ENCODE measurements around the gene BEGAIN.

Gene BEGAIN

GRCh38 chr14:100587086-100587762, at the start of gene BEGAIN:
Gene BEGAIN, minus strand, starts transcription at chr14:100587417. Its CDS starts 127 bp downstream, at chr14:100587290.
- DNase-seq (ENCODE audit: low spot score) = no peak

GRCh38 chr14:100636559-100636958, 49.3 kb upstream of the BEGAIN start:
- DNase-seq (ENCODE audit: low spot score) = no peak

- DNase-seq (ENCODE audit: low spot score) = no peak
These were observed 46.8 kb upstream of the BEGAIN start for GRCh38 chr14:100634026-100634425.

GRCh38 chr14:100633406-100633805, 46.2 kb upstream of the BEGAIN start:
- DNase-seq (ENCODE audit: low spot score) = no peak

- DNase-seq (ENCODE audit: low spot score) = no peak
These were observed 42.5 kb upstream of the BEGAIN start for GRCh38 chr14:100629696-100630095.

- DNase-seq (ENCODE audit: low spot score) = no peak
These were observed 41.9 kb upstream of the BEGAIN start for GRCh38 chr14:100629098-100629497.

GRCh38 chr14:100628225-100628624, 41.0 kb upstream of the BEGAIN start:
- DNase-seq (ENCODE audit: low spot score) = no peak

GRCh38 chr14:100626614-100627013, 39.4 kb upstream of the BEGAIN start:
- DNase-seq (ENCODE audit: low spot score) = no peak

- DNase-seq (ENCODE audit: low spot score) = no peak
These were observed 36.7 kb upstream of the BEGAIN start for GRCh38 chr14:100623961-100624360.

- no peak for DNase-seq (ENCODE audit: low spot score)
These were observed 36.3 kb upstream of the BEGAIN start for GRCh38 chr14:100623557-100623956.

- no peak for DNase-seq (ENCODE audit: low spot score)
These were observed 35.7 kb upstream of the BEGAIN start for GRCh38 chr14:100622708-100623485.

GRCh38 chr14:100622224-100622623, 35.0 kb upstream of the BEGAIN start:
- DNase-seq (ENCODE audit: low spot score) = no peak

GRCh38 chr14:100621806-100622205, 34.6 kb upstream of the BEGAIN start:
- DNase-seq (ENCODE audit: low spot score) = peak; percentile 64

- no peak for DNase-seq (ENCODE audit: low spot score)
These were observed 33.3 kb upstream of the BEGAIN start for GRCh38 chr14:100620255-100621100.

- no peak for DNase-seq (ENCODE audit: low spot score)
These were observed 32.4 kb upstream of the BEGAIN start for GRCh38 chr14:100619396-100620254.

GRCh38 chr14:100618763-100619320, 31.6 kb upstream of the BEGAIN start:
- no peak for DNase-seq (ENCODE audit: low spot score)

- DNase-seq (ENCODE audit: low spot score) = no peak
These were observed 31.1 kb upstream of the BEGAIN start for GRCh38 chr14:100618318-100618693.

- DNase-seq (ENCODE audit: low spot score) = no peak
These were observed 30.4 kb upstream of the BEGAIN start for GRCh38 chr14:100617410-100618317.

GRCh38 chr14:100616854-100617409, 29.7 kb upstream of the BEGAIN start:
- DNase-seq (ENCODE audit: low spot score) = no peak

Data from NAMALWA (cell line).